CD4-positive, alpha-beta memory T cell (primary cell): ENCODE results near the gene AGAP1. TPM values are rescaled to one million over a fixed set of nuclear protein-coding genes. Genes with fewer than 3 reads are reported as not detected.
"Not testable (repeated sequence)": the region's sequence is repeated elsewhere in the genome, so short reads cannot be mapped to it uniquely, and the experiment has no call there.

Experiments
- CTCF ChIA-PET: fragments of 350-600 bp; sonication (Branson Sonifier 250); formaldehyde crosslinking; loops from one replicate; lab custom pipeline; 2021; ENCODE audit warnings: inconsistent platforms; ENCODE audit not compliant: partially characterized antibody; lab: Charles Lee
- POLR2A ChIA-PET: fragments of 350-600 bp; sonication (Branson Sonifier 250); formaldehyde crosslinking; loops from one replicate; lab custom pipeline; 2021; ENCODE audit not compliant: partially characterized antibody; lab: Charles Lee
- DNase-seq, 5 donors: peaks; one replicate each; pipeline versions ENCODE4 v3.0.0 to v3.0.0-alpha.2; 2020 to 2022; ENCODE audit warnings: mixed read lengths in 1 of 5
- H3K27ac ChIP-seq: one replicate; pipeline ENCODE4 v1.7.0; 2013; ENCODE audit warnings: low read depth, low read length
- H3K27me3 ChIP-seq: 2 replicates; pipeline ENCODE4 v1.7.0; 2013; ENCODE audit warnings: mild to moderate bottlenecking, low read length, moderate library complexity; ENCODE audit not compliant: insufficient read depth
- H3K36me3 ChIP-seq: 2 replicates; pipeline ENCODE4 v1.7.0; 2013; ENCODE audit warnings: mild to moderate bottlenecking, low read length, moderate library complexity; ENCODE audit not compliant: insufficient read depth
- H3K4me1 ChIP-seq: 2 replicates; pipeline ENCODE4 v1.7.0; 2013; ENCODE audit warnings: mild to moderate bottlenecking, low read length, moderate library complexity; ENCODE audit not compliant: insufficient read depth
- H3K4me3 ChIP-seq, 2 donors: one replicate each; pipeline ENCODE4 v1.7.0; 2013; ENCODE audit warnings: low read length in 2 of 2, mild to moderate bottlenecking in 1 of 2
- H3K9me3 ChIP-seq, 2 donors: one replicate each; pipeline ENCODE4 v1.7.0; 2013; ENCODE audit warnings: low read length in 2 of 2, control low read depth in 1 of 2; ENCODE audit not compliant: control insufficient read depth in 1 of 2
- H3K27ac Mint-ChIP-seq, 7 donors: one replicate each; pipeline ENCODE4 v1.8.0; 2020 to 2021; ENCODE audit warnings: mixed read lengths in 7 of 7, mild to moderate bottlenecking in 6 of 7, inconsistent platforms in 3 of 7, moderate library complexity in 3 of 7
- H3K27me3 Mint-ChIP-seq, 2 donors: one replicate each; pipeline ENCODE4 v1.8.0; 2020 to 2021; ENCODE audit warnings: mixed read lengths in 2 of 2
- H3K36me3 Mint-ChIP-seq, 2 donors: one replicate each; pipeline ENCODE4 v1.8.0; 2020 to 2021; ENCODE audit warnings: mixed read lengths in 2 of 2, inconsistent platforms in 1 of 2, mild to moderate bottlenecking in 1 of 2
- H3K4me1 Mint-ChIP-seq, 4 donors: one replicate each; pipeline ENCODE4 v1.8.0; 2020 to 2021; ENCODE audit warnings: mixed read lengths in 4 of 4, mild to moderate bottlenecking in 1 of 4
- H3K4me3 Mint-ChIP-seq, 8 donors: one replicate each; pipeline ENCODE4 v1.8.0; 2020 to 2021; ENCODE audit warnings: mixed read lengths in 8 of 8, mild to moderate bottlenecking in 7 of 8, moderate library complexity in 6 of 8, inconsistent platforms in 3 of 8
- H3K9me3 Mint-ChIP-seq, 8 donors: one replicate each; pipeline ENCODE4 v1.8.0; 2020 to 2021; ENCODE audit warnings: mixed read lengths in 8 of 8, mild to moderate bottlenecking in 5 of 8, inconsistent platforms in 3 of 8, moderate library complexity in 1 of 8
- intact Hi-C: fragments of 100-400 bp; cut with micrococcal nuclease; formaldehyde crosslinking; loops from one replicate; pipeline ENCODE4 v1.15.1; 2023
- polyA plus RNA-seq, 2 donors: library from polyadenylated mRNA; unstranded; fragments of 300-500 nt; fragmentation: Illumina TruSeq; gene quantifications; one replicate each; pipeline ENCODE4 v1.2.3, GENCODE V29; 2021
- total RNA-seq, 2 experiments: library from RNA; stranded (reverse); gene quantifications; one replicate each; pipeline ENCODE4 v1.2.3, GENCODE V29; 2021

AGAP1 gene
- total and polyA plus RNA-seq, 4 experiments from 2014 or later, result 0.24 to 2.9 (median 1.9) TPM

DNA sequence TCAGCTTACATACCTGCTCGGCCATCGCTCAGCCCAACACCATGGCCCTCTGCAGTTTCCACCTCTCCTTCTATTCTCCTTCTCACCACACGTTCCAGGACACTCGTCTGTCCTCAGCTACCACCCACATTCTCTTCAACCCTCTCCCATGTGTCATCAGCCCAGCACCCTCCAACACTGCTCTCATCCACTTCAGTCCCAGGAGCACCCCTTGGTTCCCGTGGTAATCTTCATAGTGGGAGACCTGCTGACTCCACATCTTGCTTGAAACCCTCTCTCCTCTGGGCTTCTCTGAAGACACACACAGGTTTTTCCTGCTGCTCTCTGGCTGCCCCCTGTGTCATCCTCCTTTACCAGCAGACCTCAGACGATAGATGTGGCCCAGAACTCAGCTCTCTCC, 445.6 kb downstream of the AGAP1 start:
- Histone ChIP-seq H3K9me3 (no peaks in the 10 kb centered on the region), H3K4me3 (no peak overlapping the region), H3K27me3 (no peaks in the 10 kb centered on the region), H3K36me3 (no peaks in the 10 kb centered on the region), H3K27ac (no peak overlapping the region), H3K4me1 (no peaks in the 10 kb centered on the region)
- Mint-ChIP-seq H3K9me3 (peaks cover 0 to 14% (median 6%) of the 10 kb centered on the region in 8 donors), H3K27ac (no peak overlapping the region), H3K36me3 (peaks cover 0 to 8% of the 10 kb centered on the region in 2 donors), H3K4me3 (peak overlapping the region in 1 of 8 donors; percentile 31), H3K4me1 (no peaks in the 10 kb centered on the region), H3K27me3 (peaks cover 4 to 11% of the 10 kb centered on the region in 2 donors)
- DNase-seq, result no peak
- intact Hi-C loops, result no loop called here
- ChIA-PET POLR2A (no interaction called here), CTCF (no interaction called here)

DNA sequence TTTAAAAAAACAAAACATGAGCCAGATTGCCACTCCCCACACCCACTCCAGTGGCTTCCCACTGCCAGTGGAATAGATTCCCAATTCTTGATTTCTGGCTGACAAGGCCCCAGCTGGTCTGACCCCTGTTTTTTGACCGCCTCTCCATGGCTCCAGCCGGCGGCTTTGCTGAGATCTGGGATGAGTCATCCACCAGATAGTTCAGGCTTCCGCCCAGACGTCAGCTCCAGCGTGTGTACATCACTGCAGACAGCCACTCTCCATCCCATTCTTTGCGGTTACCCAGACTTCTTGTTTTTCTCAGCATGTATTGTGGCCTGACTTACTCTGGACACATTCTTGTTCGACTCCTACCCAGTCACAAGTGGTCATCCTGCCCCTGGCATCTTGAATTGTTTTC, 446.5 kb downstream of the AGAP1 start:
- Mint-ChIP-seq H3K27ac (no peak overlapping the region), H3K4me3 (no peak overlapping the region), H3K27me3 (peaks cover 4 to 11% of the 10 kb centered on the region in 2 donors), H3K9me3 (peaks cover 0 to 14% (median 6%) of the 10 kb centered on the region in 8 donors), H3K36me3 (peaks cover 0 to 8% of the 10 kb centered on the region in 2 donors), H3K4me1 (no peaks in the 10 kb centered on the region)
- intact Hi-C loops, result no loop called here
- H3K27me3 ChIP-seq, result no peaks in the 10 kb centered on the region
- no peak overlapping the region for H3K4me3 ChIP-seq
- DNase-seq, result no peak
- no peak overlapping the region for H3K27ac ChIP-seq
- no peaks in the 10 kb centered on the region for H3K36me3 ChIP-seq
- ChIA-PET CTCF (no interaction called here), POLR2A (no interaction called here)
- no peaks in the 10 kb centered on the region for H3K9me3 ChIP-seq
- no peaks in the 10 kb centered on the region for H3K4me1 ChIP-seq

DNA sequence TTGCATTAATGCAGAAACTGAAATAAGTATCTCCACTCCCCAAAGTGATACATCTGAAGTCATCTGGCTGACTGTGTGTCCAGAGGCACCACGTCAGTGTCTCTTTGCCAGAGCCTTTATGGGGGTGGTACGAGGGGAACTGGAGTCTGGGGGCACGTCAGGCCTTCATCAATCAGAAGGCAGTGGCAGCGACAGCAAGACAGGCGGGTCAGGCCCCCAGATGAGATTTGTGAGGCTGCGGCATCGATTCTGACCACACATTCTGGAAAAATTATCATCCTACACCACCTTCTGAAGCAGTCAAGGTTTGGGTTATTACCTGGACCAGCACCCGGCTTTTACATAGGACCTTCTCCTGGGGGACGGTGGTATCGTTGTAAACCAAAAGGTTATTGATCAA, 450.7 kb downstream of the AGAP1 start:
- intact Hi-C loops, result no loop called here

DNA sequence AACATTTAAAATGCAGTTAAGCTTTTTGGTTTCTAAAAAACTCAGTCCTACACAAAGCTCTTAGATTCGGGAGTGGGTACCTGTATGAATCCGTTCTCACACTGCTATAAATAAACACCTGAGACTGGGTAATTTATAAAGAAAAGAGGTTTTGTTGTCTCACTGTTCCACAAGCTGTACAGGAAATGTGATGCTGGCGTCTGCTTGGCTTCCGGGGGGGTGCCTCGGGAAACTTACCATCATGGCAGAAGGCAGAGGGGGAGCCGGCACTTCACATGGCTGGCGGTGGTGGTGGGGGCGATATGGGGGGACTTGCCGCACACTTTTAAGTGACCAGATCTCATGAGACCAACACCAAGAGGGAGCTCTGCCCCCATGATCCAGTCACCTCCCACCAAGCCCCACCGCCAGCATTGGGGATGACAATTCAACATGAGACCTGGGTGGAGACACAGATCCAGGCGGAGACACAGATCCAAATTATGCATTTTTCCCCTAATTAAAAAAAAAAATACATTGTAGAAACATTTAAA, 451.8 kb downstream of the AGAP1 start:
- no peaks in the 10 kb centered on the region for H3K36me3 Mint-ChIP-seq
- CTCF ChIA-PET, result no interaction called here
- intact Hi-C loops, result no loop called here
- DNase-seq, result peak in 1 of 5 donors; percentile 30
- POLR2A ChIA-PET, result no interaction called here
- Histone ChIP-seq H3K27me3 (no peaks in the 10 kb centered on the region), H3K36me3 (no peaks in the 10 kb centered on the region), H3K9me3 (no peaks in the 10 kb centered on the region), H3K27ac (no peak overlapping the region), H3K4me1 (peaks cover 4% of the 10 kb centered on the region), H3K4me3 (no peak overlapping the region)
- H3K4me1 Mint-ChIP-seq, result peaks cover 0 to 4% (median 2%) of the 10 kb centered on the region in 4 donors
- no peak overlapping the region for H3K4me3 Mint-ChIP-seq
- H3K27me3 Mint-ChIP-seq, result peaks cover 6 to 18% of the 10 kb centered on the region in 2 donors
- H3K9me3 Mint-ChIP-seq, result peaks cover 0 to 4% (median 0%) of the 10 kb centered on the region in 8 donors
- peak overlapping the region in 1 of 7 donors; percentile 31 for H3K27ac Mint-ChIP-seq

More for the DNA sequence above, 450.7 kb downstream of the AGAP1 start:
- no peak overlapping the region for H3K4me3 Mint-ChIP-seq
- H3K4me1 Mint-ChIP-seq, result peaks cover 0 to under 1% (median 0%) of the 10 kb centered on the region in 4 donors
- no peaks in the 10 kb centered on the region for H3K36me3 Mint-ChIP-seq
- ChIA-PET POLR2A (no interaction called here), CTCF (no interaction called here)
- no peak overlapping the region for H3K27ac Mint-ChIP-seq
- H3K27me3 Mint-ChIP-seq, result peaks cover 8 to 13% of the 10 kb centered on the region in 2 donors
- H3K4me3 ChIP-seq, result no peak overlapping the region
- H3K27me3 ChIP-seq, result no peaks in the 10 kb centered on the region
- no peaks in the 10 kb centered on the region for H3K9me3 ChIP-seq
- no peaks in the 10 kb centered on the region for H3K4me1 ChIP-seq
- H3K9me3 Mint-ChIP-seq, result peaks cover 0 to 4% (median 0%) of the 10 kb centered on the region in 8 donors
- no peak overlapping the region for H3K27ac ChIP-seq
- H3K36me3 ChIP-seq, result no peaks in the 10 kb centered on the region
- DNase-seq, result no peak

DNA sequence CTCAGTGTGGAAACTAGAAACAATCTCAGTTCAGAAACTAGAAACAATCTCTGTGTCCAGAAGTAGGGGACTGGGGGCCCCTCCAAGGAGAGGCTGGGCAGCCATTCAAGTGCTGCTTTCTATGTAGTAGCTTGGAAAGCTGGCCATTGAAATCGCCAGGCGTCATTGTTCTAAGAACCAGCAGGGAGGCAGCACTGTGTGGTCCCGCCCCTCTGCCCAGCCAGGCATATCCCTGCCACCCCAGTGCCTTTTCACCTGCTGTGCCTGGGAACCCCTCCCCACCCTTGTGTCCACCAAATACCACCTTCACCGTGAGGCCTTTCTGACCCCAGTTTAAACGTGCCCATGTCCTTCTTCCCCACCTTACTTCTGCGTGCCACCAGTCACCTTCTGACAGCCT, 452.7 kb downstream of the AGAP1 start:
- intact Hi-C loops, result no loop called here
- no peak overlapping the region for H3K27ac ChIP-seq
- H3K4me1 ChIP-seq, result peaks cover 12% of the 10 kb centered on the region
- H3K27me3 ChIP-seq, result no peaks in the 10 kb centered on the region
- Mint-ChIP-seq H3K36me3 (no peaks in the 10 kb centered on the region), H3K27me3 (peaks cover 6 to 16% of the 10 kb centered on the region in 2 donors), H3K27ac (no peak overlapping the region), H3K9me3 (peaks cover 0 to 4% (median 0%) of the 10 kb centered on the region in 8 donors), H3K4me3 (no peak overlapping the region), H3K4me1 (peaks cover 5 to 10% (median 8%) of the 10 kb centered on the region in 4 donors)
- no peak for DNase-seq
- CTCF ChIA-PET, result no interaction called here
- no peaks in the 10 kb centered on the region for H3K9me3 ChIP-seq
- no peak overlapping the region for H3K4me3 ChIP-seq
- POLR2A ChIA-PET, result no interaction called here
- no peaks in the 10 kb centered on the region for H3K36me3 ChIP-seq

DNA sequence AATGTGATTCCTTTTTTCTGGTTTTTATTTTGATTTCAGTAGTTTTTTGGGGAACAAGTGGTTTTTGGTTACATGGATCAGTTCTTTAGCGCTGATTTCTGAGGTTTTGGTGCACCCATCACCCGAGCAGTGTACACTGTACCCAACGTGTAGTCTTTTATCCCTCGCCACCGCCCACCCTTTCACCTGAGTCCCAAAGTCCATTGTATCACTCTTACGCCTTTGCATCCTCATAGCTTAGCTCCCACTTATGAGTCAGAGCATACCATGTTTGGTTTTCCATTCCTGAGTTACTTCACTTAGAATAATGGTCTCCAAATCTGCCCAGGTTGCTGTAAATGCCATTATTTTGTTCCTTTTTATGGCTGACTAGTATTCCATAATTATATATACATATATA, 453.2 kb downstream of the AGAP1 start:
- H3K4me3 ChIP-seq, intact Hi-C loops, DNase-seq, H3K36me3 ChIP-seq, CTCF ChIA-PET, POLR2A ChIA-PET, H3K27ac ChIP-seq, H3K9me3 Mint-ChIP-seq, H3K27me3 ChIP-seq, H3K36me3 Mint-ChIP-seq, H3K9me3 ChIP-seq, H3K4me3 Mint-ChIP-seq: not testable (repeated sequence)
- Mint-ChIP-seq H3K4me1 (peaks cover 10 to 15% (median 12%) of the 10 kb centered on the region in 4 donors), H3K27me3 (peaks cover 6 to 13% of the 10 kb centered on the region in 2 donors), H3K27ac (peak overlapping the region in 1 of 7 donors; percentile 31)
- H3K4me1 ChIP-seq, result peaks cover 17% of the 10 kb centered on the region

DNA sequence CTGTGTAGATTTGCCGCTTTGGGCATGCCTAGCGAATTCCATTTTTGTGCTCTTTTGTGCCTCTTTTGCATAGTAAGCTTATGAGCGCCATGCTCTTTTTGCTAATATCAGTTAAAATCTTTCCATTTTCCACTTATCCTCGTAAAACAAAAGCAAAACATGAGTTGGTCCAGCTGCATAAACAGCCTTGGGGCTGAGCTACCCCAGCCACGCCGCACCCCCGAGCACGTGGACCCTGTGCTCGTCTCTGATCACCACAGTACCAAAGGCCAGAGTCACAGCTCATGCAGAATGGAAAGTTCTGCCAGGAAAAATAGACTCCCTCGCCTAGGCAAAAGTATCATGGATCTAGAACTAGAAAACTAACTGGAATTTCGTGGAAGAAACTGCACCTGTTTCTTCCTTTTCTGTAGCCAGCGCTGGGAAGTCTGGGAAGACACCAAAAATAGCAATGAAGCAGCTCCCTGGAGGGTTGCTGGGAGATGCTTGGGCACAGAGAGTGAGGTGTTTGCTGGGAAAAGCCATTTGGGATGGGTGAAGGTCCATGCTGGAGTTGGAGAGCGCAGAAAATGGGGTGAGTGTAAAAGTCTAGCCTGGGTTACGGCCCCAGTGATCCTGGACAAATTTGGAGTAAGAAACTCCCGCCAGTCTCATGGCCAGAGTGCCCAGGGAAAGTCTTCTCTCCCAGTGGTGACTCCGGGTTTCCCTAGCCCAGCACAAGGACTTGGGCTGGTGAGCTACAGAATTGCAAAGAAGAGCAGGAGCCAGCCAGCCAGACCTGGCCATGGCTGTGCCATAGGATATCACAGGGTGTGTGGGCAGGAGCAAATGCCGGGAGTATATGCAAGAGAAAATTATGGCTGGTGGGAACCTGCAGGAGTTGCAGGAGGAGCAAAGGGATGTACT, 456.0 kb downstream of the AGAP1 start:
- Histone ChIP-seq H3K27ac (no peak overlapping the region), H3K4me1 (peaks cover 26% of the 10 kb centered on the region), H3K36me3 (no peaks in the 10 kb centered on the region), H3K9me3 (no peaks in the 10 kb centered on the region), H3K4me3 (no peak overlapping the region), H3K27me3 (no peaks in the 10 kb centered on the region)
- Mint-ChIP-seq H3K4me1 (peaks cover 10 to 22% (median 14%) of the 10 kb centered on the region in 4 donors), H3K27me3 (peaks cover 7 to 18% of the 10 kb centered on the region in 2 donors), H3K36me3 (no peaks in the 10 kb centered on the region), H3K9me3 (peaks cover 0 to 4% (median 0%) of the 10 kb centered on the region in 8 donors), H3K27ac (peak overlapping the region in 2 of 7 donors; percentile 64 to 75), H3K4me3 (peak overlapping the region in 1 of 8 donors; percentile 10)
- ChIA-PET CTCF (interaction anchor here (0.6 to 1.6 kb wide), 2 partner anchors 13 to 45 kb away, joined by 3 to 4 read pairs; no protein-coding TSS in a partner anchor), POLR2A (no interaction called here)
- intact Hi-C loops, result no loop called here
- DNase-seq, result no peak
